Measurements from ENCODE around the gene ZNF891.

GRCh38 chr12:133156125-133156690 lies 26.1 kb upstream of the ZNF891 start:
- TF ChIP-seq CBX2 (IDR thresholded peaks at IDR 0.05; ENCODE audit: borderline replicate concordance, low read depth) (no peak), CHD4 (IDR thresholded peaks at IDR 0.05; ENCODE audit: borderline replicate concordance) (no peak), POLR2A (IDR thresholded peaks at IDR 0.05; ENCODE audit: low read length) (no peak), MYC (IDR thresholded peaks at IDR 0.05; ENCODE audit: borderline replicate concordance, low read length) (no peak), KDM5A (IDR thresholded peaks at IDR 0.05) (no peak), SREBF2 (IDR thresholded peaks at IDR 0.05) (no peak), USF2 (IDR thresholded peaks at IDR 0.05) (no peak)
- TF ChIP-seq, protein P1, sequence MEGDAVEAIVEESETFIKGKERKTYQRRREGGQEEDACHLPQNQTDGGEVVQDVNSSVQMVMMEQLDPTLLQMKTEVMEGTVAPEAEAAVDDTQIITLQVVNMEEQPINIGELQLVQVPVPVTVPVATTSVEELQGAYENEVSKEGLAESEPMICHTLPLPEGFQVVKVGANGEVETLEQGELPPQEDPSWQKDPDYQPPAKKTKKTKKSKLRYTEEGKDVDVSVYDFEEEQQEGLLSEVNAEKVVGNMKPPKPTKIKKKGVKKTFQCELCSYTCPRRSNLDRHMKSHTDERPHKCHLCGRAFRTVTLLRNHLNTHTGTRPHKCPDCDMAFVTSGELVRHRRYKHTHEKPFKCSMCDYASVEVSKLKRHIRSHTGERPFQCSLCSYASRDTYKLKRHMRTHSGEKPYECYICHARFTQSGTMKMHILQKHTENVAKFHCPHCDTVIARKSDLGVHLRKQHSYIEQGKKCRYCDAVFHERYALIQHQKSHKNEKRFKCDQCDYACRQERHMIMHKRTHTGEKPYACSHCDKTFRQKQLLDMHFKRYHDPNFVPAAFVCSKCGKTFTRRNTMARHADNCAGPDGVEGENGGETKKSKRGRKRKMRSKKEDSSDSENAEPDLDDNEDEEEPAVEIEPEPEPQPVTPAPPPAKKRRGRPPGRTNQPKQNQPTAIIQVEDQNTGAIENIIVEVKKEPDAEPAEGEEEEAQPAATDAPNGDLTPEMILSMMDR (IDR thresholded peaks at IDR 0.05), result no peak

Data from A549 (cell line).